Tongue (tissue), 2 donors: ENCODE measurements around the gene TSPAN14. TPM values are rescaled to one million over a fixed set of nuclear protein-coding genes. Genes with fewer than 3 reads are reported as not detected.
"Not testable (repeated sequence)": the region's sequence is repeated elsewhere in the genome, so short reads cannot be mapped to it uniquely, and the experiment has no call there.

Experiments
- DNase-seq: peaks from one replicate; pipeline ENCODE4 v3.0.0-alpha.2; 2015
- total RNA-seq: library from RNA; depleted of rRNA; stranded (reverse); fragments of >200 nt; gene quantifications from one replicate; pipeline ENCODE4 v1.2.3, GENCODE V29; 2014

The TSPAN14 gene
- total RNA-seq, 1 donor from 2014 or later, result 40.5 TPM

DNA sequence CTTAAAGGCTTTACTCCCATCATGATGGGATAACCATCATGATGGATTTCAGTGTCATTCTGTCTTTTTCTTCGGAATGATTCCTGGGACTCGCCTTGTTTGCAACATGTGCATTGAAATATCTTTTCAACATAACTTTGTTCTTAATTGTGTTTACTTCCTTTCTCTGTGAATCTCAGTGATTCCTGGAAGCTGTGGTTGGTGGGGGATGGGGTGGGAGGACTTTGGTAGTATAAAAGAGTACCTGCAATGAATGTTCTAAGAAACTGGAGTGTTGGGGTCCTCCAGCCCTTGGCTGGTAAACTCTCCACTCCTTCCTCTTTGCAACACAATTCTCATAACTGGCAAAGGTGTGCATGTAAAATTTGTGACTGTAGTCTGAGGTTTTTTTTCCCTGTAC lies 72.1 kb downstream of the TSPAN14 start:
- no peak for DNase-seq

DNA sequence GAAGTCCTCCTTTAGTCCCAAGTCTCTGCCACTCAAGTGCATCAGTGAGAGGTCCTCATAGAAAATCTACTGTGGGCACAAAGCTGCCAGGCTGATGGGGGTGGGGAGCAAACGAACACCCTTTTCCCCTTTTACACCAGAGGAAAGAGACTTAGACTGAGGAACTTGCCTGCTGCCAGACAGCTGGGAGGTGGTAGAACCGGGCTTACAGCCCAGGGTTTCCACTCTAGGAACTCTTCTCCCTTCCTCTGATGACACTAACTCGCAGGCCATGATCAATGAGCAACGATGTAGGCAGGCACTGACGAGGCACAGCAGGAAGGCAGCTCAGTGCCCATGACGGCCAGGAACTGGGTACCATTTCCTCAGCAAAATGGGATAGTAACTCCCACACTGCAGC lies 72.6 kb downstream of the TSPAN14 start:
- DNase-seq, result no peak

DNA sequence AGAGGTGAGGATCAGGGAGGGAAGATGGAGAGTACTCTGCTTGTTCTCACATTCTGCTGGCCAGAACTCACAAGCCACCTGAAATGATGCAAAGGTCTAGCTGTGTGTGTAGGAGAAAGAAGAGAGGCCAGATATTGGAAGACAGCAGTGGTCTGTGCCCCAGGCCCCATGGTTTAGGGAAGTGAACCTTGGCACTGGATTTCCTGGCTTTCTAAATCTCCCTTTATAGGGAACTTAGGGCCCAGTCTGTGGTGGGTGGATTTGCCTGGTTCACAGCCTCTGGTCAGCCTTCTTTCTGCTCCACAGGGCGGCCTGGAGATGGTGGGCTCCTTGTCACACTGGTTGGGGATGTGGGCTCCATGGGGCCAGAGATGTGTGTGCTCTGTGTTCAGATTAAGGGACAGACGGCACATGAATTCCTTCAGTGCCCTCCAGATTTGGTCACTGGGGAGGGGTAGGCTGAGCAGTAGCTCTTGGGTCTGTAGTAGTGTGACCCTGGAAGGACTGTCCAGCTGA lies 74.1 kb downstream of the TSPAN14 start:
- no peak for DNase-seq

DNA sequence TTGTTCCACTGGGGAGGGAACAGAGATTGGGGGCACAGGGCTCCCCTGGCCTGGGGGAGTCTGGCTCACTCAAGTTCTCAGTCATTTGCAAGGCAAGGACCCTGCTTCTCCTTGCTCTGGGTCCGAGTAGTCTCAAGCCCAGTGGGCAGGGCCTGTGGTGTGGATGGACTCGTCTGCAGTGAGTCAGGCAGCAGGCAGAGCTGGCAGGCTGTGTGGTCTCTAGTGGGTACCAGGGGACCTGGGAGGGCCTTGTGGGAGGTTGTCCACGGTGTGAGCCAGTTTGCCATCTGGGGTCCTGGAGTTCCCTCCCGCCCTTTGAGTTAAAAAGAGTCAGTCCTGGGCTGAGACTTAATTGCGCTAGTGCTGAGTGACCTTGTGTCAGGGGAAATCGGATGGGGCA lies 74.8 kb downstream of the TSPAN14 start:
- DNase-seq, result no peak

DNA sequence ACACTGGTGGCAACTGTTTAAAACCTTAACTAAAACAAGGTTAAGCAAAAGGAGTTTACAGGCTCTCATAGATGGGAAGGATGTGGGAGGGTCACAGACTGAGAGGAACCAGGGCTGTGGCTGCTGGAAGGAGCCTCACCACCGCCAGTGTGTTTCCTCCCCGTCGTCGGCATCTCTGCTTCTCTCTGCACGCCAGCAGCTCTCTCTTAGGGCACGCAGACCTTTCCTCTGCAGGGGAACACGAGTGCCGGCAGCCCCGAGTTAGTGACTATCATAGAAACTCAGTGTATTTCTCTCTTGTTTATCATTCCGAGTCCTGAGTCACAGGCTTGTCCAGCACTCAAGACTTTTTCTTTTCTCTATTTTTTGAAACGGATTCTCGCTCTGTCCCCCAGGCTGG lies 75.5 kb downstream of the TSPAN14 start:
- DNase-seq, result no peak

DNA sequence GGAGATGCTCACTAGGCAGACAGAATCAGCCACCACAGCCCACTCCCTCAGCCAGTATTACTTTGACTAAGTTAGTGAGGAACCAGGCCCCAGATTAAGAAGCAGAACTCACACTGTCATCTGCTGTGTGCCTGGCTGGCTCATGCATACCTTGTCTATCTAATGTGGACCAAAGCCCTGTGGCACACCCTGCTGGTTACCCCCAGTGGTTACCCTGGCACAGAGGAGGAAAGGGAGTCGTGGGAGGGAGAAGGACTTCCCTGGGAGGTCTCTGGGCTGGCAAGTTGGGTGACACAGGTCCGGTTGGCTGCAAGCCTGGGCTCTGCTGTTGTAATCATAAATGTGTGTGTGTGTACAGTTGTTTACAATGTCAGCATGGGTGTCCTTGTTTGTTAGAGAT lies 76.1 kb downstream of the TSPAN14 start:
- DNase-seq, result no peak

DNA sequence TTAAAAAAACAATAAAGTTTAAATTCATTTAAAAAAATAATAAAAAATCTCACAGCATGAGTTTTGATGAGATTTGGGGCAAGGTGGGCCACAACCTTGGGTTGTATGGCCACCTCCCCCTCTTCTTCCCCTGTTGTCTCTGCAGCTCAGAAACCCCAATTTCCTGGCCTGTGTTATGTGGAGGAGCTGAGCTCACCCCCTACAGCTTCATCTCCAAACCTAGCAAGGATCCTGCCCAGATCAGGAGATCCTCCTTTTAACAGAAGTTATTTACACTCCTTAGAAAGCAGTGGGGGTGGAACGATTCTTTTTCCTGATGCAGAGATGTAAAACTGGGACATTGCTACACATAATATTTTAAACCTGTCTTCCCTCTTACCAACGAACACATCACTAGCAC lies 76.7 kb downstream of the TSPAN14 start:
- no peak for DNase-seq

DNA sequence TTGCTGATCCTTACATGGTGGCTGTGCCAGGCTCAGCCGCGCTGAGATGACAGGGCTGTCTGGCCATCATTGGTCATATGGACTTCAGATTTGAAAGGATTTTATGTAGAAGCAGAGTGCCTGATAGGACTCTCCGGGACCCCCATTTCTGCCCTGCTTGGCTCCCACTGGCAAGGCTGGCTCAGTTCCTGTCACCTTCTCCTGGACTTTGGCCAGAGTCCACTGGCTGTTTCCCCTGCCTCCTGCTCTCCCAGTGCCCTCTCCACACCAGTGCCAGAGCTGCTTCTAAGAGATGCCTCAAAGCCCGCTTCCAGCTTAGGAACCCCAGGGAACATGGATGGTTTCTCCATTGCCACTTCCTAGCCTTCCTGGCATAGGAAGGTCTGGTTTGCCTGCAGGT lies 78.5 kb downstream of the TSPAN14 start:
- DNase-seq, result no peak

DNA sequence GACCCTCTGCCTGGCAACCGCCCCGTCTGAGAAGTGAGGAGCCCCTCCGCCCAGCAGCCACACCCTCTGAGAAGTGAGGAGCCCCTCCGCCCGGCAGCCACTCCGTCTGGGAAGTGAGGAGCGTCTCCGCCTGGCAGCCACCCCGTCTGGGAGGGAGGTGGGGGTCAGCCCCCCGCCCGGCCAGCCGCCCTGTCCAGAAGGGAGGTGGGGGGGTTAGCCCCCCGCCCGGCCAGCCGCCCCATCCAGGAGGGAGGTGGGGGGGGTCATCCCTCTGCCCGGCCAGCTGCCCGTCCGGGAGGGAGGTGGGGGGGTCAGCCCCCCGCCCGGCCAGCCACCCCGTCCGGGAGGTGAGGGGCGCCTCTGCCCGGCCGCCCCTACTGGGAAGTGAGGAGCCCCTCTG lies 79.9 kb downstream of the TSPAN14 start:
- not testable (repeated sequence) for DNase-seq

DNA sequence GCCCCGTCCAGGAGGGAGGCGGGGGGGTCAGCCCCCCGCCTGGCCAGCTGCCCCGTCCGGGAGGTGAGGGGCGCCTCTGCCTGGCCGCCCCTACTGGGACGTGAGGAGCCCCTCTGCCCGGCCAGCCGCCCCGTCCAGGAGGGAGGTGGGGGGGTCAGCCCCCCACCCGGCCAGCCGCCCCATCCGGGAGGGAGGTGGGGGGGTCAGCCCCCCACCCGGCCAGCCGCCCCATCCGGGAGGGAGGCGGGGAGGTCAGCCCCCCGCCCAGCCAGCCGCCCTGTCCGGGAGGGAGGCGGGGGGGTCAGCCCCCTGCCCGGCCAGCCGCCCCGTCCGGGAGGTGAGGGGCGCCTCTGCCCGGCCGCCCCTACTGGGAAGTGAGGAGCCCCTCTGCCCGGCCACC lies 80.5 kb downstream of the TSPAN14 start:
- DNase-seq, result not testable (repeated sequence)

DNA sequence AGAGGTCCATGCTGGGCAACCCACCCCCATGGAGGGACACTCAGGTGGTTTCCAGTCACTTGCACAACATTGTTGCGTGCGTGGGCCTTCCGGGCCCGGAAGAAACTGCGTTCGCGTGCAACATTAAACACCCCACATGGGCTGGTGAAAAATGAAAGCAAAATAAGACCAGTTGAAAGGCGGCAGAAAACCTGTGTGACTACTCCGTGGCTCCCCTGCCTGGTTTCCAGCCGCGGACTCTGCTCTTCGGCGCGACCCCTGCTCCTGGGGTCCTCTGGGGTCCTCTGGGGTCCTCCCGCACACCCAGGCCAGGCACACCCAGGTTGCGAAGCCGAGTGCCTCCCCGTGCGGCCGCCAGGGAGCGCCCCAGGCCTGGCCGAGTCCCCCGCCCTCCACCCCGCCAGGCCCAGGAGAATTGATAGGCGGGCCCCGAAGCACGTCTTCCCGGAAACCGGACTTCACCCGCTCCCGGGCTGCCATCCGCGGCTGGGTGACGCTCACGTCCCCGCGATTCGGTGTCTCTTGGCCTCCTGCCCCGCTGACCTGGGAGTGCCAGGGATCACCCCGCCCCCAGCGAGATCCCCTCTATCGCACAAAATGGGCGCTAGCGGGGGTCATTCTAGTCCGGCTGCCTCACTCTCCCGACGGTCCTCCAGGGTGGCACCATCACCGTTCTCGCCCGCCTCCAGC lies 81.7 kb downstream of the TSPAN14 start:
- DNase-seq, result peak; percentile 56

DNA sequence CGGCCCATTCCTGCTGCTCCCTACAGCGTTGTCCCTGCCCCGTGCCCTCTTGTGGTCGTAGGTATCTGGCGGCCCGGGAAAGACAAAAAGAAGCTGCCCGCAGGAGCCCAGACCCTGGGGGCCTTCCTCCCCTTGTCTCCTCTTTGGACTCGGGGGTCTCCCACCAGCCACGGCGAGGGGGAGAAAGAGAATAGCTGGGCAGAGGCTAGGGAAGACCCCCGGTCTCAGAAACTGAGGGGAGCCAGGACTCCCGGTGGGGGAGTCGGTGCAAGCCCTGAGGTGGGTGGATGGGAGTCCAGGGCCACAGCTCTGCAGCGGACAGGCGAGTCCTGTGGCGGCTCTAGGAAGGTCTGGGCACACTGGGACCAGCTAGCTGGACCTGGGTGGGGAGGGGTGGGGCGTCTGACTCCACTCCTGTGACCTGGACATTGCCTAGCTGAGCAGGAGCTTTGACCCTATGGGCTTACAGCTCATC lies 82.3 kb downstream of the TSPAN14 start:
- DNase-seq, result no peak

DNA sequence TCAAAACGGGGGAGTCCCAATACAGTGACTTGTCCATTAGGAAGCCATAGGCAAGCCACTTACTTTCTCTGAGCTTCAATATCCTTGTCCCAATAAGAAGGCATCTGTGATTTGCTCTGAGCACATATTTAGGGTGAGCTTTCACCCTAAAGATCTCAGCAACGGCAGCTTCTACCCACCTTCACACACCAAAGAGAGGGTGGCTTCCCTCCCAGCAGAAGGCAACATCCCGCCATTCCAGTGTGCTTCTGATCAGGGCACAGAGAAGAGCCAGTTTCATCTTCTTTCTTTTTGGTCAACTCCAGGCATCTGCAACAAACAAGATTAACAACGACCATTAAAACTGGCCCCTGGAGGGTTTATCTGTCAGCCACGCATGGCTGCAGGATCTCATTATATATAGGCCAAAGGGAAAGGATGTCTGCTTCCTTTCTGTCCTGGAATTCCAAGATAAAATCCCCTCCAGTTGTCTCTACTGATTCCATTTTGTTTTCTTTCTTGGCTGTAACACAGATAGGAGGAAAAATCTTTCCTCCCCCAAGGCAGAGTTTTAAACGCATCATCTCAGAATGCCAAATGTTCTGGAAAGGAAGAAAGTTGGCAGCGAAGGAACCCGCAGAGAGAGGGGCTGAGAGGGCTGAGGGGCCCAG lies 83.1 kb downstream of the TSPAN14 start:
- peak; percentile 41 for DNase-seq

DNA sequence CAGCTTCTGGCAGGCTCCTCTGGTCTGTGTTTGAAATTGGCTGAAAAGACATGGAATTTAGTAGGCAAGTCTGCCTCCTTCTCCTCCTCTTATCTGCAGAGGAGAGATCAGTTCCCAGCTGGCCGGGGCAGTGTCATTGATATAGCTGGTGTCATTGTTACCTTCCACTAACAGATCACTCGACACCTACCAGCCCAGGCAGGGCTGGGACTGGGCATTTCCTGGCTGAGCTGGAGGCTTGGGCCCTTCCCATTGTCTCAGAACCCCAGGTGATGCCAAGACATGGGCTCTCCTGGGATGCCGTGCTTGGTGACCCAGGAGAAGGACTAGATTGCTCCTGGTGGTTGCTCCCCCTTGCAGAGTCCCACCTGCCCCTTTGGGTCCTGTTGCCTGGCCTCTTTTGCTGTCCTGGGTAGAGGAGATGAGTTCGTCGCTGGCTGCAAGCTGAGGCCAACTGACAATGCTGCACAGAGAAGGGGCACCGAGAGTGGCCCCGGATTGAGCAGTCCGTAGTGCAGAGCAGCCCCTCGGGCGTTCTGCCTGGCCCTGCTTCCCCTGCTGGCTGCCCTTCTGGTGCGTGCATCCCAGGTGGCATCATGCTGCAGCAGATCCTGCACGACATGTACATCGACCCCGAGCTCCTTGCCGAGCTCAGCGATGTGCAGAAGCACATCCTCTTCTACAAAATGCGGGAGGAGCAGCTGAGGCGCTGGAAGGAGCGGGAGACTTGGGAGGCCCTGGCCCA lies 83.8 kb downstream of the TSPAN14 start, which contains the start of gene SH2D4B:
SH2D4B (plus strand) TSS at position 167 of the 745 bp plus-strand sequence; CDS start at position 597, 430 bp downstream.
- DNase-seq, result no peak

DNA sequence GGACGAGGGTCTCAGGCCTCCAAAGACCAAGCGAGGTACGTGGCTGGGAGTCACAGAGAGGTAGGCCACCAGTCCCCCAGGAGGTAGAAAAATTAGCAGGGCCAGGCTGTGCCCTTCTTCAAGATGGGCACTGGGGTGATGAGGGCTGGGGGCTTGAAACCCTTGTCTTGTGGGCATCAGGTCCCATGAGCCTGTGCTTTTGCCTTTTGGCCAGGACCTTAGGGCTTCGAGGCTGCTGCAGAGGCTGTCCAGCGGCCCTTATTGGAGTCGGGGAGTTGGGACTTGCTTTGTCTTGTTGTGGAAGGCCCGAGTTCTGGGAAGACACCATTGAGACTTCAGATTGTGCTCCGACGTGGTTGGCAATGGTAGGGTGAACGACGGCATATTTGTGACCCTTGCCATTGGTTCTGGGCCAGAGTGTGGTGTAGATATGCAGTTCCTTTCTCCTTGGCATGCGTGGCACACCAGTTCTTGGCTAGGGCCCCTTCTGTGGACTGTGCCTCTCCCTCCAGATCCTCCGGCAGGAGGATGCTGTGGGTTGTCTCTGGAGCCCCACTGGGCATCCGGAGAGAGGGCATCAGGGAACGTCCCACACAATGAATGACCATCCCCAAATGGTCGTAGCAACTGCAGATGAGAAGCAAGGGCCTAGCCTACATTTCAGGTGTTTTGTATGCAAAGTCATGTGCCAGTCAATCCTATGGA lies 84.5 kb downstream of the TSPAN14 start:
- DNase-seq, result no peak

DNA sequence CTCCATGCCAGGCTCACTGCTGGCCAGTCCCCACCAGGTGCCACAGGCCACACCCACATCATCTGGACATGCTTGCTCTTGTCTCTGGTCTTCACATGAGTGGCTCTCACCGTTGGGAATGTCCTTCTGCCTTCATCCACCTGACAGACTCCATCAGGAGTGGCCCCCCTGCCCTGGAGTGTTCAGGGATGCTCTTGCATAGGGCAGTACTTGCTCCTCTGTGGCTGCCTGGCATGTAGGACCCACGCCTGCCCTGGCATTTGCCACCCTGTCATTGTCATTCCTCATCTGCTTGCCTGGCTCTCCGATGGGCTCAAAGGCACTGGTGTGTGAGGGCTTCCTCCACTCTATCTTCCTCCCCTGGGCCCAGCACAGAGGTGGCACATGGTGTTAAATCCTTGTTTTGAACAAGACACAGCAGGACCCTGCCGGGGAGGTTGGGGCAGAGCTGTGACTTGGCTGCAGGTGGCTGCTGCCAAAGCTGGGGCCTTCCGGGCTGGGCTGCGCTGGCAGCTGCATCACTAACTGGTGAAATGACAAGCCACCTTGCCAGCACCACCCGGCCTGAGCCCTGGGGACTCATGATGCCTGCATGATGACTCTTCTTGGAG lies 85.4 kb downstream of the TSPAN14 start:
- no peak for DNase-seq

DNA sequence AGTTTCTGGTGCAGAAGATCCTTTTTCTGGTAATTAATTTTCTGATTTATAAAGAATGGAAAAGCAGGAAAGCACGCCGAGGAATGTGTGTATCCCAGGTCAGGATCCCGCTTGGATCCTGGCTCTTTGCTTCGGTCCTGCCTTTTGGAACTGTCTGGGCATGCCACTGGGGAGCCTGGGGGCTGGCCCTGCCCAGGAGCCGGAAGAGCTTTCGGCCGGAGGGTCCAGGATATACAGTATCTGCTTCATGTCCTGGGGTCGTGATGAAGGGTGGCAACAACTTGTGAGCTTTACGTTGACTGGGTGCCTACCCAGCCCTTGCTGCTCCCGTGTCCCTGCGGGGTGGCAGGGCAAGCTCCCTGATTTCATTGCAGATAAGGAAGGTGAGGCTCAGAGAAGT lies 86.0 kb downstream of the TSPAN14 start:
- no peak for DNase-seq

DNA sequence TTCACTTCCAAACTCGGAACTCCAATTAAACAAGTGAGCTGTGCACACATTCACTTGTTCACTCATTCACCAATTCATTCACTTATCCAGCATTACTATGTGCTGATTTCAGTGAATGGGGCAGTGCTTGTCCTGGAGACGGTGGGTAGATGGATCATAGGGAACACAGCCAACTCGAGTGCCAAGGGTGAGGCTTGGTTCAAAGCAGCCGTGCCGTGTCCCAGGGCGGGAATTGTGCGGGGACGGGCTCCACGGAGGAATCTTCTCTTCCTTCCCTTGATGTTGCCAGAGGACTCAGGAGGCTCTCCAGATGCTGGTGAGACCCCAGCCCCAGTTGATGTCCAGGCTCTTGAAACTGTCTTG lies 86.5 kb downstream of the TSPAN14 start:
- DNase-seq, result no peak

DNA sequence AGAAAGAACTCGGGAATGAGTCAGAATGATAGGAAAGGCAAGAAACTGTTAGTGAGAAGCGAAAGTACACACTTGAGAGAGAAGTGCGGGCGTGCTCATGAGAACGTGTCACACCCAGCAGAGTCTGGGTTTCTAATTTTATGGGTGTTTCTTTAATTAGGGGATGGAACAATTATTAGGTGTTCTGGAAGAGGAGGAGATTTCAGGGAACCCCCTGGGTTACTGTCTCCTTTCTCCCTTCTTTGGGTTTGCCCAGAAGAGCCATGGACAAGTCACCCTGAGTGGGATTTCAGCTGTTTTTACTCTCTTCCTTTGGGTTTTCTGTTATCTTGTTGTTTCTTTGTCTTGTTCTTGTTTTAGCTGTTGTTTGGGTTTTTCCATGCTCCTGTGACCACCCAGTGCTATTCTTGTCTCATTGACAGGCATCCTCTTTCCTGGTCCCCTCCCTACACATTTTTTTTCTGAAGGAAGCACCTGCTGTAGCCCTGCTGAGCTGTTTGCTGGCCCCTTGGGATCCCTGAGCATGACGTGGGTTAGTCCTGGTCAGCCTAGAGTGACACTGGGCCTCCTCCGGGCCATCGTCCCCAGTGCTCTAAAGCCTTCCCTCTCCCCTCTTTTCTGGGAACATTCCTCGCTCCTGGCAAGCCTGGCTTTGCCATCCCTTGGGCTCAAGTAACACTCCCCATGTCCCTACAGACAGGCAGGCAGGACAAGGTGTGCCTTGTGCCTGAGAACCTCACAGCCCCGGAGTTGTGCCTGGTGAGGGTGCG lies 87.1 kb downstream of the TSPAN14 start:
- DNase-seq, result no peak

DNA sequence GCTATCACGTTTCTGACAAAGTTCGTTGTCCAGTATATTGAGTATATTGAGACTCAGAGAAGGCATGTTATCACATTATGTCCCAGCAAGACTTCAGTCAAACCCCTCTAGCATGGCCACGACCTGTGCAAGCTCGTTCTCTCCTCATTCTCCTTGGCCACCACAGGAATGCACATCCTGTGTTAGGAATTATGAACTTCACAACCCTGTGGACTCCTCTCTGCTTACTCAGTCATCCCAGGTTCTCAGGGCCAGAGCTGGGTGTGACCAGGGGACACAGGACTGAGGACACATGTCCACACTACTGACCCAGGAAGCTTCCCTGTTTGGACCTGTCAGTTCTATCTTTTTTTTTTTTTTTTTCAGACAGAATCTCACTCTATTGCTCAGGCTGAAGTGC lies 87.9 kb downstream of the TSPAN14 start:
- DNase-seq, result no peak

DNA sequence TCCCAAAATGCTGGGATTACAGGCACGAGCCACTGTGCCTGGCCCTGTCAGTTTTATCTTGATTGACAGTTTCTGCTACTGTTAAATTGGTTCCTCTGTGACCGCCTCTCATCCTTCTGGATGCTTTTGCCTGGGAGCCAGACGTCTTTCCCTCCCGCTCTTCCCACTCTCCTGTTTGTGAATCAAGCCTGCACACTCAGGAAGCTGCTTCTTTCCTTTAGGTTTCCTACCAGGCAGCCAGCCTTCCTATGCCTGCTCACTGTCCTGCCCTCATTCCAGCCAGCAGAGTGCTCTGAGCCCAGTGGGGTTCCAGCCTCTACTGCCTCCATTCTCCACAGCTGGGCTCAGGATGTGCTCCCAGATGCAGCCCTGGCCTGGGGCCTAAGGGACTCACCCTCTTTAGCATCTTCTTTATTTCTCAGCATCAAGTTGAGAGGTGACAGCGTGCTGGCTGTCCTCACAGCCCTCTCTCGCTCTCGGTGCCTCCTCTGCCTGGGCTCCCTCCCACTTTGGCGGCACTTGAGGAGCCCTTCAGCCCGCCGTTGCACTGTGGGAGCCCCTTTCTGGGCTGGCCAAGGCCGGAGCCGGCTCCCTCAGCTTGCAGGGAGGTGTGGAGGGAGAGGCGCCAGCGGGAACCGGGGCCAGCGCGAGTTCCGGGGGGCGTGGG lies 88.7 kb downstream of the TSPAN14 start:
- DNase-seq, result no peak
